ENCODE data around the gene NT5M.

NT5M gene

GRCh38 chr17:17356149-17356930, 53.2 kb downstream of the NT5M start:
- DNase-seq: peak; percentile 97

GRCh38 chr17:17356931-17357270, 53.7 kb downstream of the NT5M start:
- DNase-seq: no peak

GRCh38 chr17:17358060-17358751, 55.0 kb downstream of the NT5M start:
- no peak for DNase-seq

- DNase-seq: no peak
Observed at GRCh38 chr17:17358866-17359265, 55.7 kb downstream of the NT5M start.

- DNase-seq: no peak
Observed at GRCh38 chr17:17359271-17359670, 56.1 kb downstream of the NT5M start.

- no peak for DNase-seq
Observed at GRCh38 chr17:17360087-17360730, 57.0 kb downstream of the NT5M start.

- DNase-seq: peak; percentile 53
Observed at GRCh38 chr17:17361543-17361866, 58.3 kb downstream of the NT5M start.

- DNase-seq: no peak
Observed at GRCh38 chr17:17361867-17362539, 58.8 kb downstream of the NT5M start.

GRCh38 chr17:17362540-17362930, 59.4 kb downstream of the NT5M start:
- DNase-seq: no peak

GRCh38 chr17:17363638-17364337, 60.6 kb downstream of the NT5M start:
- peak; percentile 64 for DNase-seq

GRCh38 chr17:17364338-17364667, 61.1 kb downstream of the NT5M start:
- peak; percentile 35 for DNase-seq

GRCh38 chr17:17365476-17366110, 62.4 kb downstream of the NT5M start:
- DNase-seq: no peak

- no peak for DNase-seq
Observed at GRCh38 chr17:17366235-17366634, 63.1 kb downstream of the NT5M start.

- peak; percentile 73 for DNase-seq
Observed at GRCh38 chr17:17366941-17367875, 64.0 kb downstream of the NT5M start.

GRCh38 chr17:17367931-17368330, 64.8 kb downstream of the NT5M start:
- no peak for DNase-seq

- no peak for DNase-seq
Observed at GRCh38 chr17:17370711-17371110, 67.5 kb downstream of the NT5M start.

- no peak for DNase-seq
Observed at GRCh38 chr17:17372856-17373520, 69.8 kb downstream of the NT5M start.

- DNase-seq: no peak
Observed at GRCh38 chr17:17375841-17376240, 72.7 kb downstream of the NT5M start.

GRCh38 chr17:17376362-17376761, 73.2 kb downstream of the NT5M start:
- no peak for DNase-seq

GRCh38 chr17:17377071-17377967, 74.1 kb downstream of the NT5M start:
- DNase-seq: peak; percentile 72
